GM18951 (cell line): ENCODE data around the gene ARL2.
"Not testable (repeated sequence)": the region's sequence is repeated elsewhere in the genome, so short reads cannot be mapped to it uniquely, and the experiment has no call there.

ENCODE experiments used
- POLR2A ChIP-seq: IDR thresholded peaks from 4 replicates; pipeline ENCODE4 v1.6.1; 2011; ENCODE audit warnings: mild to moderate bottlenecking; ENCODE audit not compliant: insufficient read length, insufficient read depth; ENCODE audit errors: extremely low read depth
- in situ Hi-C: fragments of 300-500 bp; cut with MboI; formaldehyde crosslinking; loops from one replicate; pipeline ENCODE4 v1.12.0; 2022; ENCODE audit warnings: low sequenced_read_pairs, mixed read lengths, inconsistent platforms; ENCODE audit not compliant: unreplicated experiment

Gene ARL2

GRCh38 chr11:65013888-65014725 lies at the start of gene ARL2:
Gene ARL2 (plus strand): TSS chr11:65014160. CDS start chr11:65014208, 48 bp downstream.
- TF ChIP-seq POLR2A = peak; percentile 60
- in situ Hi-C loops = no loop called here

DNA sequence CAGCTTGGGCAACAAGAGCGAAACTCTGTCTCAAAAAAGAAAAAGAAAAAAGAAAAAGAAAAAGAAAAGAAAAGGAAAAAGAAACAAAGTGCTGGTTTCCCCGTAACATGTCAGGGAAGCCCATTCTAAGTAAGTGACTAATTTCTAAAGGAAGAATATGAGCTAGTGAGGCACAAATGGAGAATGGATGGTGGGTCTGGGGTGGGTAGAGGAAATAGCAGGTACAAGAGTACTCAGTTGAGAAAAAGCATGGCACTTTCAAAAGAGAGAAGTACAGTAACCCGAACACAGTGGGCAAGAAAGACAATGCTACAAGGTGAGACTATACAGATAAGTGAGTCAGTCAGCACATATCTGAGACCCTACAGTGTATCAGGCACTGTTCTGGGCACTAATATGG lies 46.6 kb upstream of the ARL2 start:
- no peak for TF ChIP-seq POLR2A
- in situ Hi-C loops = no loop called here

DNA sequence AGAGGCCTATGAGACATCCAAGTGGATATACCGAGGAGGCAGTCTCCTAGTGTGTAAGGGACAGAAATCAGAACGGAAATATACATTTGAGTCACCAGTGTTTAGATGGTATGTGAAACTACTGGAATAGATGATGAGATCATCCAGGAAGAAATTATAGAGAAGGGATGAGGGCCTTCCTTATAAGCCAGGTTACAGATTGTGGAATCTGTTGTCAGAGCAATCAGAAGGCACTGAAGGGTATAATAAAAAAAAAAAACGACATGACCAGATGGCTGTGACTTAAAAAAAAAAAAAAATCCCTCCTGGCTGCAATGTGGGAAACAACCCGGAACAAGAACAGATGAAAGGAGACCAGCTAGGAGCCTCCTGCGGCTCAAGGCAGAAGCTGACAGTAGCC lies 44.8 kb upstream of the ARL2 start:
- in situ Hi-C loops = no loop called here
- no peak for TF ChIP-seq POLR2A

- no peak for TF ChIP-seq POLR2A
- in situ Hi-C loops = no loop called here
Measured at GRCh38 chr11:64970731-64971151, 43.2 kb upstream of the ARL2 start.

- no peak for TF ChIP-seq POLR2A
- in situ Hi-C loops = no loop called here
Measured at GRCh38 chr11:64971421-64972233, 42.3 kb upstream of the ARL2 start, which contains the start of gene MAJIN. Gene MAJIN (minus strand): TSS chr11:64972108. CDS start chr11:64959405, 12,703 bp downstream.

- TF ChIP-seq POLR2A = no peak
- in situ Hi-C loops = no loop called here
Measured at GRCh38 chr11:64974124-64974523, 39.8 kb upstream of the ARL2 start.

- in situ Hi-C loops = no loop called here
- TF ChIP-seq POLR2A = no peak
Measured at GRCh38 chr11:64976651-64977050, 37.3 kb upstream of the ARL2 start.

- in situ Hi-C loops = not testable (repeated sequence)
Measured at GRCh38 chr11:64983339-64983738, 30.6 kb upstream of the ARL2 start.

DNA sequence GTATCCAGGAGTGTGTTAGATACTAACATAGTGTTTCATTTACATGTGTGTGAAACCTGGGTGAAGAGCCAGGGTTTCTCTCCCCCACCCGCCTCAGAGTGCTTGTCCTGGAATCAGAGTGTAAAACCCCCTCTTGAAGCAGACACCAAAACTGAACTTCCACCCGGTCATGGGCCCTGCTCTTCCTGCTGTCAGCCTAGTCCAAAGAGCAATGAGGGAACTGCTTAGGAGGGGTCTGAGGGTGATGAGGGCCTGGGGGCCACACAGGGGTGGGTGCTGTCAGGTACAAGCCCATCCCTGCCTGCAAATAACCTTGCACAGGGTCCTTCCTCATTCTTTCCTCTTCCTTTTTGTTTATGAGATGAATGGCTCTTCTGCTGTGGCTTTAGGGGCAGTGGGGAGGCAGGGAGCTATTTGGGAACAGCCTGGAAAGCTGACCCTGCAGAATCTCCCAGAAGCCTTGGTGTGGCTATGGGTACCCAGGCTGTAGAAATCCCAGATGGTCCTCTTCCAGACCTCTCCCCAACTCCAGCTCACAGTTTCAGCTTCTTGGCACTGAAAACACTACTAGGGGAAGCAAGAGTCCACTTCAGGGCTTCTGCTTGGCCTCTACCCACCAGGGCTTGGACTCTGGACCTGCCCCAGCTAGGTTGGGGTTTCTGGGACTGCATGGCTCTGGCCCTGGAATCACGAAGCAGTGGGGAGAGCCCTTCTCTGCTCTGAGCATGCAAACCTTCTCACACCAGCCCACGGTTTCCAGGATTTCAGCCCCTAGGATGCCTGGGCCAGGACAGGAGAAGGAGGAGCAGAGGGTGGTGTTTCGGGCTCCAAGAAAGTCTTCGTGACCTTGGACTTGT lies 25.7 kb upstream of the ARL2 start:
- TF ChIP-seq POLR2A = no peak
- in situ Hi-C loops = no loop called here

GRCh38 chr11:64989416-64989815 lies 24.5 kb upstream of the ARL2 start:
- in situ Hi-C loops = no loop called here
- TF ChIP-seq POLR2A = no peak

DNA sequence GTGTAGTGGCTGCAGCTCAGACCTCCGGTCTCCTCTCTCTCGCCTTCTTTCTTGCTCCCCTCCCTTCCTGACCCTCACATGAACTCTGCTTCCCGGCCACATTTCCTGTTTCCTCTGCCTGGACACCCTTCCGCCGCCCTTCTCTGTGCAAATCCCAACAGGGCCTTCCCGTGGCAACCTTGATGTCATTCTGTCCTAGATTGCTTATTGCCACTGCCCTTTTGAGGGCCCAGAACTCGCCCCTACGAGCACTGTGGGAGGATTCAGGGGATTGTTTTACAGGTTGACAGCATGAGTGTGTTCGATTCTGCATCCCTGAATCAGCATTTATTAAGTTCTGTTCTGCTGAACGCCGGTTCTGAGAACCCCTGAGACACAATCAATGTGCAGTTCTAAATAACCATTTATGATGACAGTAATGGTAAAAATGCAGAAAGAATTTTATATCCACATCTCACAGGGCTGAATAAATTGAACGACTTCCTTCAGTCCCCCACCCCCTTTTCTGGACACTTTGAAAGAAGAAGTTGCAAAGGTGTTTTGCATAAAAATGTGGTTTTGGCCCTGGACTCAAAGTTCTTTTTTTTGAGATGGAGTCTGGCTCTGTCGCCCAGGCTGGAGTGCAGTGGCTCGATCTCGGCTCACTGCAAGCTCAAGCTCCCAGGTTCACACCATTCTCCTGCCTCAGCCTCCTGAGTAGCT lies 23.6 kb upstream of the ARL2 start:
- in situ Hi-C loops = no loop called here
- TF ChIP-seq POLR2A = no peak

GRCh38 chr11:64994318-64994717 lies 19.6 kb upstream of the ARL2 start:
- in situ Hi-C loops = no loop called here
- no peak for TF ChIP-seq POLR2A
